Spleen (tissue), 11 donors: ENCODE results near the gene POU6F2. TPM values are rescaled to one million over a fixed set of nuclear protein-coding genes. Genes with fewer than 3 reads are reported as not detected.

Source experiments
- DNase-seq: peaks from one replicate; pipeline ENCODE4 v3.0.0-alpha.2; 2020
- H3K27ac ChIP-seq, 8 donors: fragments of 200-600 bp; sonication (generic) in 7 of 8; 1 replicate in 4 of 8; 2 replicates in 4 of 8; pipeline versions ENCODE4 v1.5.0 to v1.8.0; 2016 to 2021; ENCODE audit warnings: inconsistent platforms in 4 of 8, mild to moderate bottlenecking in 4 of 8, moderate library complexity in 1 of 8
- H3K27me3 ChIP-seq, 7 donors: fragments of 200-600 bp; sonication (generic) in 6 of 7; replicated peaks in 1 of 7; 1 replicate in 4 of 7; 2 replicates in 3 of 7; pipeline versions ENCODE4 v1.5.0 to v1.8.0; 2016 to 2021; ENCODE audit warnings: inconsistent platforms in 3 of 7, mild to moderate bottlenecking in 1 of 7
- H3K36me3 ChIP-seq, 6 donors: fragments of 200-600 bp; sonication (generic) in 5 of 6; 1 replicate in 4 of 6; 2 replicates in 2 of 6; pipeline versions ENCODE4 v1.5.0 to v1.8.0; 2016 to 2021; ENCODE audit warnings: inconsistent platforms in 2 of 6
- H3K4me1 ChIP-seq, 6 donors: fragments of 200-600 bp; sonication (generic) in 5 of 6; 1 replicate in 3 of 6; 2 replicates in 3 of 6; pipeline versions ENCODE4 v1.5.0 to v1.8.0; 2016 to 2021; ENCODE audit warnings: inconsistent platforms in 3 of 6
- H3K4me3 ChIP-seq, 8 donors: fragments of 200-600 bp; sonication (generic) in 7 of 8; 1 replicate in 4 of 8; 2 replicates in 4 of 8; pipeline versions ENCODE4 v1.5.0 to v1.8.0; 2016 to 2021; ENCODE audit warnings: inconsistent platforms in 4 of 8, mild to moderate bottlenecking in 4 of 8, moderate library complexity in 2 of 8
- H3K9me3 ChIP-seq, 8 donors: fragments of 200-600 bp; sonication (generic) in 7 of 8; 1 replicate in 4 of 8; 2 replicates in 4 of 8; pipeline versions ENCODE4 v1.5.0 to v1.8.0; 2016 to 2021; ENCODE audit warnings: inconsistent platforms in 4 of 8
- POLR2A ChIP-seq, 3 donors: fragments of 450-650 bp; IDR thresholded peaks; one replicate each; pipeline ENCODE4 v1.5.1; 2017; ENCODE audit warnings: antibody characterized with exemption in 3 of 3, mild to moderate bottlenecking in 1 of 3
- POLR2AphosphoS5 ChIP-seq, 3 donors: sonication (generic); formaldehyde crosslinking; IDR thresholded peaks; one replicate each; pipeline ENCODE4 v1.5.1; 2017; ENCODE audit warnings: antibody characterized with exemption in 3 of 3
- WGBS, 5 donors: extraction: QIAGEN DNeasy Blood & Tissue Kit in 3 of 5; methylation state at CpG; one replicate each; pipeline versions ENCODE4 v1.1.5 to v1.1.7; 2013 to 2018; 5-methylcytosine and 5-hydroxymethylcytosine counted together
- intact Hi-C: fragments of 100-400 bp; cut with DNase I; formaldehyde crosslinking; loops from one replicate; pipeline ENCODE4 v1.15.0; 2023; ENCODE audit warnings: low total_unique reads
- polyA plus RNA-seq, 3 donors: library from polyadenylated mRNA; stranded (reverse); fragments of 200-250 nt; gene quantifications; one replicate each; pipeline ENCODE4 v1.2.1, GENCODE V29; 2013
- total RNA-seq, 7 donors: library from RNA; depleted of rRNA in 3 of 7; stranded (reverse); fragments of >200 nt in 3 of 7; fragmentation: NEBNext Ultra II Directional in 4 of 7; extraction: Animal tissue kit (Norgen Biotek cat#: 25700) in 4 of 7; gene quantifications; one replicate each; pipeline versions ENCODE4 v1.1.0 to v1.2.1, GENCODE V29; 2016 to 2021
- TF ChIP-seq, protein P1 (sequence below), 11 experiments: fragments of 200-600 bp in 7 of 11; fragments of 450-650 bp in 4 of 11; sonication (generic) in 4 of 11; IDR thresholded peaks in 8 of 11; conservative IDR thresholded peaks in 3 of 11; 1 replicate in 7 of 11; 2 replicates in 4 of 11; pipeline versions ENCODE4 v1.4.0 to v1.8.0; 2016 to 2021; ENCODE audit warnings: antibody characterized with exemption in 11 of 11, inconsistent platforms in 4 of 11, mild to moderate bottlenecking in 1 of 11
- donor health status: healthy with polysubstance abuse.
- donor health status: DM: no; HTN: no; CAD: no; lungs with moderate emphysema.
- donor health status: DM: no; HTN: no; CAD: no.
- donor health status: Bipolar disorder and iron deficiency.
- donor health status: healthy.
- donor health status: DM: no; HTN: no; CAD: no.
- donor health status: DM: yes; HTN: yes; CAD: no.

The POU6F2 gene
- total and polyA plus RNA-seq, 10 donors, result 0.04 to 0.54 (median 0.23) TPM; not detected in 7

GRCh38 chr7:39086638-39087360 is 109.1 kb downstream of the POU6F2 start:
- intact Hi-C loops, result no loop called here
- Histone ChIP-seq H3K4me3 (no peak overlapping the region), H3K27ac (no peak overlapping the region), H3K27me3 (peaks cover 0 to 45% (median 0%) of the 10 kb centered on the region in 7 donors), H3K9me3 (no peaks in the 10 kb centered on the region), H3K36me3 (no peaks in the 10 kb centered on the region), H3K4me1 (no peaks in the 10 kb centered on the region)
- TF ChIP-seq, protein P1, sequence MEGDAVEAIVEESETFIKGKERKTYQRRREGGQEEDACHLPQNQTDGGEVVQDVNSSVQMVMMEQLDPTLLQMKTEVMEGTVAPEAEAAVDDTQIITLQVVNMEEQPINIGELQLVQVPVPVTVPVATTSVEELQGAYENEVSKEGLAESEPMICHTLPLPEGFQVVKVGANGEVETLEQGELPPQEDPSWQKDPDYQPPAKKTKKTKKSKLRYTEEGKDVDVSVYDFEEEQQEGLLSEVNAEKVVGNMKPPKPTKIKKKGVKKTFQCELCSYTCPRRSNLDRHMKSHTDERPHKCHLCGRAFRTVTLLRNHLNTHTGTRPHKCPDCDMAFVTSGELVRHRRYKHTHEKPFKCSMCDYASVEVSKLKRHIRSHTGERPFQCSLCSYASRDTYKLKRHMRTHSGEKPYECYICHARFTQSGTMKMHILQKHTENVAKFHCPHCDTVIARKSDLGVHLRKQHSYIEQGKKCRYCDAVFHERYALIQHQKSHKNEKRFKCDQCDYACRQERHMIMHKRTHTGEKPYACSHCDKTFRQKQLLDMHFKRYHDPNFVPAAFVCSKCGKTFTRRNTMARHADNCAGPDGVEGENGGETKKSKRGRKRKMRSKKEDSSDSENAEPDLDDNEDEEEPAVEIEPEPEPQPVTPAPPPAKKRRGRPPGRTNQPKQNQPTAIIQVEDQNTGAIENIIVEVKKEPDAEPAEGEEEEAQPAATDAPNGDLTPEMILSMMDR (IDR thresholded peaks at IDR 0.05 in 8 of 11, conservative IDR thresholded peaks at IDR 0.05 in 3 of 11), result no peak
- TF ChIP-seq POLR2A (IDR thresholded peaks at IDR 0.05), result no peak
- TF ChIP-seq POLR2AphosphoS5 (IDR thresholded peaks at IDR 0.05), result no peak
- DNase-seq, result no peak
- 77 to 87% (median 80%) methylated on average over 10 of the region's 10 CpGs for WGBS, 5 donors

DNA sequence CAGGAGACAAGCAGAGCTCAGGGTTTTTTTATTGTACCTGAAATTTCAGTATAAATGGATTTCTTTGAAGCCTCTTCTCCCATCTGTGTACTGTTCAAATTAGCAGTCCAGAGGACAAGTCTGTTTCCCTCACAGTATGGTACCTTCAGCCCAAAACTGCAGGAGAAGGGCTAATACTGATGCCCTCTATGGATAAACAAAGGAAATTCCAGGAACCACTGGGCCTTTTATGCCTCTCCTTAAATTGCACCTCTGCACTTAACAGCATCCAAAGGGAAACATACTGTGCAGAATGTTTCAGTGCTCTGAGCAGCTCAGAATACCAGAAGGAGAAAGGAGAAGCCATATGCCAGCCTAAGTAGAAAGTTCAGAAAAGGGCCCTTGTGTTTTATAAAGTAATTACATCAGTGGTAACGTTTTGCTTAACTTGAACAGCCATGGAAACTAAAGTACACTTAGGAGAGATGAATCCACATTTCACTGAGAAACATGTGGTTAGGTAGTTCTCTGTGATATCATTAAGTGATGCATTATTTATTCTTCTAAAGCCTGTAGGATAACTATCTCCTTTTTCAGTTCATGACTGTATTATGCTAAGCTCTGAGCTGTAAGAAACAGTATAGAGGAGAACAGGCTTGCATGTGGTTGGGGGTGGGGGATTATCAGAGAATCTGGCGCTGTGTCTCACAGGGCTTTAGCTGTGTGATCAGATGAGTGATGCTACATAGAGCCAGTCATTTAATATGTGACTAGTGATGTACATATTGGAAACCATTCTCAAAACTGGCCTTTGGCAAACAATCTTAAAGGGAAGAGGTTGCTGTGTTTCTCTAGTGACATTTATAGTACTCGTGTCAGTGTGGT is 111.3 kb downstream of the POU6F2 start:
- intact Hi-C loops, result no loop called here
- Histone ChIP-seq H3K27ac (no peak overlapping the region), H3K9me3 (no peaks in the 10 kb centered on the region), H3K36me3 (no peaks in the 10 kb centered on the region), H3K4me3 (no peak overlapping the region), H3K4me1 (no peaks in the 10 kb centered on the region), H3K27me3 (peaks cover 0 to 32% (median 0%) of the 10 kb centered on the region in 7 donors)
- TF ChIP-seq, protein P1 (IDR thresholded peaks at IDR 0.05 in 8 of 11, conservative IDR thresholded peaks at IDR 0.05 in 3 of 11), result no peak
- TF ChIP-seq POLR2A (IDR thresholded peaks at IDR 0.05) (no peak), POLR2AphosphoS5 (IDR thresholded peaks at IDR 0.05) (no peak)
- DNase-seq, result no peak
- 72 to 85% (median 76%) methylated on average over 3 of the region's 3 CpGs for WGBS, 5 donors

- H3K27ac ChIP-seq, result no peak overlapping the region
- H3K36me3 ChIP-seq, result no peaks in the 10 kb centered on the region
- intact Hi-C loops, result no loop called here
- H3K27me3 ChIP-seq, result peaks cover 0 to 10% (median 0%) of the 10 kb centered on the region in 7 donors
- no peak overlapping the region for H3K4me3 ChIP-seq
- H3K9me3 ChIP-seq, result no peaks in the 10 kb centered on the region
- TF ChIP-seq POLR2A (IDR thresholded peaks at IDR 0.05), result no peak
- no peak for TF ChIP-seq POLR2AphosphoS5 (IDR thresholded peaks at IDR 0.05)
- TF ChIP-seq, protein P1 (IDR thresholded peaks at IDR 0.05 in 8 of 11, conservative IDR thresholded peaks at IDR 0.05 in 3 of 11), result no peak
- WGBS, 5 donors, result 51 to 76% (median 74%) methylated on average over 2 of the region's 2 CpGs
- DNase-seq, result no peak
- H3K4me1 ChIP-seq, result no peaks in the 10 kb centered on the region
Measured at GRCh38 chr7:39091145-39091544, 113.4 kb downstream of the POU6F2 start.

DNA sequence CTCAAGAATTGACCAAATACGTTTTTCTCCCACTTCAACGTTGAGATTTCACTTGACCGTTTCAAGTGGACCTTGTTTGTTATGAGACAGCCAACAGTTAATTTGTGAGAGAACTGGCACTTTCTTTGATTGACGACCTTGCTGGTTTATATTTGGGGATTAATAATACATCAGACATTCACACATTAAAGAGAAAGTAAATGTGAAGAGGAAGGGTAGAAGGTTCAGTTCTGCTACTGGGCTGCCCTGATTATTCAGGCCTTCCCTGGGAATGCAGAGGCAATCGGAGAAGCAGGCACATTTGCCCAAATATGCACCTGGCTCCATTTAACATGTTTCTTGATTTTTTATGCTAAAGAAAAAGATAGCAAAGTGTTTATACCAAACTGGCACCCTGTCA is 114.1 kb downstream of the POU6F2 start:
- no peak for DNase-seq
- Histone ChIP-seq H3K27me3 (peaks cover 0 to 4% (median 0%) of the 10 kb centered on the region in 7 donors), H3K9me3 (no peaks in the 10 kb centered on the region), H3K36me3 (no peaks in the 10 kb centered on the region), H3K4me3 (no peak overlapping the region), H3K4me1 (no peaks in the 10 kb centered on the region), H3K27ac (no peak overlapping the region)
- 77 to 88% (median 80%) methylated on average over 5 of the region's 5 CpGs for WGBS, 5 donors
- intact Hi-C loops, result no loop called here
- TF ChIP-seq, protein P1 (IDR thresholded peaks at IDR 0.05 in 8 of 11, conservative IDR thresholded peaks at IDR 0.05 in 3 of 11), result no peak
- TF ChIP-seq POLR2AphosphoS5 (IDR thresholded peaks at IDR 0.05) (no peak), POLR2A (IDR thresholded peaks at IDR 0.05) (no peak)
